Measurements from ENCODE around the gene NSD2. TPM values are rescaled to one million over a fixed set of nuclear protein-coding genes. Genes with fewer than 3 reads are reported as not detected.
A peak's percentile ranks its signal among the peaks of the same experiment; 100 is the strongest.
"Not testable (repeated sequence)": the region's sequence is repeated elsewhere in the genome, so short reads cannot be mapped to it uniquely, and the experiment has no call there.

The NSD2 gene
- total RNA-seq: 60.4 TPM
- long read RNA-seq, full-length matches to known transcripts: 9 of 52 reads
- long read RNA-seq, partial matches to known transcripts: 14 of 52 reads
- long read RNA-seq, other reads (novel, unspliced or antisense): 29 of 52 reads

- DNase-seq (ENCODE audit: low spot score): peak; percentile 93
- intact Hi-C loops (cut with DNase I): loop anchor here (2.0 kb wide), 1 partner anchor 14 kb away; the partner anchor contains the start of gene LETM1
Measured at GRCh38 chr4:1870578-1871443, at the start of gene NSD2. TSS of gene NSD2 (plus strand) at chr4:1871393. CDS start at chr4:1900655, 29,262 bp downstream.

- DNase-seq (ENCODE audit: low spot score): no peak
- intact Hi-C loops (cut with DNase I): no loop called here
Measured at GRCh38 chr4:1821679-1822567, 49.3 kb upstream of the NSD2 start.

- no peak for DNase-seq (ENCODE audit: low spot score)
- intact Hi-C loops (cut with DNase I): no loop called here
Measured at GRCh38 chr4:1822568-1823544, 48.3 kb upstream of the NSD2 start.

- intact Hi-C loops (cut with DNase I): no loop called here
- no peak for DNase-seq (ENCODE audit: low spot score)
Measured at GRCh38 chr4:1823545-1823932, 47.7 kb upstream of the NSD2 start.

GRCh38 chr4:1824746-1825145, 46.4 kb upstream of the NSD2 start:
- DNase-seq (ENCODE audit: low spot score): no peak
- intact Hi-C loops (cut with DNase I): no loop called here

- no peak for DNase-seq (ENCODE audit: low spot score)
- intact Hi-C loops (cut with DNase I): no loop called here
Measured at GRCh38 chr4:1825326-1825725, 45.9 kb upstream of the NSD2 start.

- intact Hi-C loops (cut with DNase I): no loop called here
- no peak for DNase-seq (ENCODE audit: low spot score)
Measured at GRCh38 chr4:1826531-1827350, 44.5 kb upstream of the NSD2 start.

- intact Hi-C loops (cut with DNase I): no loop called here
- DNase-seq (ENCODE audit: low spot score): no peak
Measured at GRCh38 chr4:1830234-1830633, 41.0 kb upstream of the NSD2 start.

GRCh38 chr4:1830642-1831228, 40.5 kb upstream of the NSD2 start:
- intact Hi-C loops (cut with DNase I): no loop called here
- no peak for DNase-seq (ENCODE audit: low spot score)

GRCh38 chr4:1831331-1831730, 39.9 kb upstream of the NSD2 start:
- intact Hi-C loops (cut with DNase I): no loop called here
- DNase-seq (ENCODE audit: low spot score): peak; percentile 69

- DNase-seq (ENCODE audit: low spot score): no peak
- intact Hi-C loops (cut with DNase I): no loop called here
Measured at GRCh38 chr4:1832690-1833089, 38.5 kb upstream of the NSD2 start.

GRCh38 chr4:1833307-1834046, 37.7 kb upstream of the NSD2 start:
- no peak for DNase-seq (ENCODE audit: low spot score)
- intact Hi-C loops (cut with DNase I): no loop called here

GRCh38 chr4:1834047-1834775, 37.0 kb upstream of the NSD2 start:
- intact Hi-C loops (cut with DNase I): no loop called here
- DNase-seq (ENCODE audit: low spot score): no peak

- intact Hi-C loops (cut with DNase I); DNase-seq (ENCODE audit: low spot score): not testable (repeated sequence)
Measured at GRCh38 chr4:1835836-1836235, 35.4 kb upstream of the NSD2 start.

GRCh38 chr4:1836650-1837049, 34.5 kb upstream of the NSD2 start:
- intact Hi-C loops (cut with DNase I): no loop called here
- peak; percentile 55 for DNase-seq (ENCODE audit: low spot score)

GRCh38 chr4:1837069-1837468, 34.1 kb upstream of the NSD2 start:
- intact Hi-C loops (cut with DNase I): no loop called here
- no peak for DNase-seq (ENCODE audit: low spot score)

GRCh38 chr4:1839282-1839681, 31.9 kb upstream of the NSD2 start:
- intact Hi-C loops (cut with DNase I): no loop called here
- no peak for DNase-seq (ENCODE audit: low spot score)
